Stimulated activated CD8-positive, alpha-beta memory T cell treated with anti-CD3 and anti-CD28 coated beads, Interleukin-12 subunit alpha, Interleukin-12 subunit beta, amount 100 ng/mL, for 24 hours (primary cell): Measurements from ENCODE around the gene SF1.
A peak's percentile ranks its signal among the peaks of the same experiment; 100 is the strongest.

Experiments
- DNase-seq: peaks from one replicate; pipeline ENCODE4 v3.0.0-alpha.2; 2020; ENCODE audit errors: extremely low read depth

Gene SF1

GRCh38 chr11:64746486-64746885 lies 31.9 kb downstream of the SF1 start:
- no peak for DNase-seq

GRCh38 chr11:64745521-64746328 lies 32.6 kb downstream of the SF1 start:
- DNase-seq = peak; percentile 35

- DNase-seq = no peak
Measured at GRCh38 chr11:64745189-64745520, 33.2 kb downstream of the SF1 start.

GRCh38 chr11:64744544-64745188 lies 33.7 kb downstream of the SF1 start:
- DNase-seq = no peak

- peak; percentile 49 for DNase-seq
Measured at GRCh38 chr11:64743591-64744543, 34.5 kb downstream of the SF1 start, which contains the start of gene RASGRP2. Gene RASGRP2 (minus strand): TSS chr11:64744142. CDS start chr11:64742866, 1,276 bp downstream.

- peak; percentile 39 for DNase-seq
Measured at GRCh38 chr11:64742889-64743590, 35.3 kb downstream of the SF1 start.

GRCh38 chr11:64742087-64742888 lies 36.1 kb downstream of the SF1 start:
- no peak for DNase-seq

- no peak for DNase-seq
Measured at GRCh38 chr11:64741375-64742086, 36.8 kb downstream of the SF1 start.

GRCh38 chr11:64739871-64740270 lies 38.5 kb downstream of the SF1 start:
- no peak for DNase-seq

GRCh38 chr11:64736654-64737053 lies 41.7 kb downstream of the SF1 start:
- DNase-seq = no peak

- no peak for DNase-seq
Measured at GRCh38 chr11:64735725-64736259, 42.5 kb downstream of the SF1 start.

GRCh38 chr11:64734811-64735724 lies 43.3 kb downstream of the SF1 start:
- no peak for DNase-seq

GRCh38 chr11:64731601-64732000 lies 46.7 kb downstream of the SF1 start:
- DNase-seq = no peak

- DNase-seq = no peak
Measured at GRCh38 chr11:64729851-64730382, 48.4 kb downstream of the SF1 start.

- no peak for DNase-seq
Measured at GRCh38 chr11:64728757-64729365, 49.5 kb downstream of the SF1 start.

- DNase-seq = no peak
Measured at GRCh38 chr11:64726867-64727530, 51.3 kb downstream of the SF1 start.

GRCh38 chr11:64726211-64726641 lies 52.1 kb downstream of the SF1 start:
- DNase-seq = no peak
